Naive B cell (primary cell): Measurements from ENCODE around the gene SPCS1. TPM values are rescaled to one million over a fixed set of nuclear protein-coding genes. Genes with fewer than 3 reads are reported as not detected.
"Not testable (repeated sequence)": the region's sequence is repeated elsewhere in the genome, so short reads cannot be mapped to it uniquely, and the experiment has no call there.

Experiments
- ATAC-seq, 2 donors: fragments of 150-1000 bp; cut with Tn5 transposase; 2 replicates each; pipeline ENCODE4 v1.10.0; 2021; ENCODE audit warnings: low read depth in 2 of 2, mild to moderate bottlenecking in 2 of 2, moderate library complexity in 2 of 2
- DNase-seq: peaks from one replicate; pipeline ENCODE4 v3.0.0; 2022
- H3K27ac Mint-ChIP-seq, 6 donors: one replicate each; pipeline ENCODE4 v1.8.0; 2020 to 2022; ENCODE audit warnings: mild to moderate bottlenecking in 6 of 6, mixed read lengths in 6 of 6, moderate library complexity in 5 of 6, inconsistent platforms in 2 of 6
- H3K27me3 Mint-ChIP-seq, 3 donors: one replicate each; pipeline ENCODE4 v1.8.0; 2021 to 2022; ENCODE audit warnings: mixed read lengths in 3 of 3, mild to moderate bottlenecking in 1 of 3
- H3K36me3 Mint-ChIP-seq, 2 donors: one replicate each; pipeline ENCODE4 v1.8.0; 2020 to 2022; ENCODE audit warnings: mixed read lengths in 2 of 2, inconsistent platforms in 1 of 2, mild to moderate bottlenecking in 1 of 2
- H3K4me1 Mint-ChIP-seq, 3 donors: one replicate each; pipeline ENCODE4 v1.8.0; 2020 to 2022; ENCODE audit warnings: mixed read lengths in 3 of 3, inconsistent platforms in 1 of 3, mild to moderate bottlenecking in 1 of 3, moderate library complexity in 1 of 3
- H3K4me3 Mint-ChIP-seq, 8 donors: one replicate each; pipeline ENCODE4 v1.8.0; 2020 to 2022; ENCODE audit warnings: mild to moderate bottlenecking in 8 of 8, mixed read lengths in 8 of 8, moderate library complexity in 8 of 8, inconsistent platforms in 2 of 8
- H3K9me3 Mint-ChIP-seq, 7 donors: one replicate each; pipeline ENCODE4 v1.8.0; 2020 to 2022; ENCODE audit warnings: mixed read lengths in 7 of 7, mild to moderate bottlenecking in 5 of 7, inconsistent platforms in 2 of 7, moderate library complexity in 1 of 7
- polyA plus RNA-seq, 6 donors: library from polyadenylated mRNA; unstranded; fragments of 300-500 nt; fragmentation: Illumina TruSeq; gene quantifications; one replicate each; pipeline ENCODE4 v1.2.3, GENCODE V29; 2021; ENCODE audit warnings: low read depth in 6 of 6

SPCS1 gene
- polyA plus RNA-seq, result 100 to 1,000 TPM; 312 to 425 (median 327) TPM

GRCh38 chr3:52705688-52706686 is at the start of gene SPCS1, which contains the start of gene GLT8D1:
SPCS1 (plus strand) TSS chr3:52706106; CDS start chr3:52706247, 141 bp downstream.
GLT8D1 (minus strand) TSS chr3:52705791; CDS start chr3:52700460, 5,331 bp downstream.
- no peaks in the 10 kb centered on the region for H3K9me3 Mint-ChIP-seq
- DNase-seq (peak; percentile 89), ATAC-seq (peak; percentile 87 to 89)
- no peaks in the 10 kb centered on the region for H3K36me3 Mint-ChIP-seq
- peaks cover 18 to 62% (median 36%) of the 10 kb centered on the region in 3 donors for H3K4me1 Mint-ChIP-seq
- H3K4me3 Mint-ChIP-seq, result peak within 1 kb of the TSS; percentile 92 to 98 (median 94)
- H3K27me3 Mint-ChIP-seq, result no peaks in the 10 kb centered on the region
- H3K27ac Mint-ChIP-seq, result peak within 1 kb of the TSS; percentile 94 to 98 (median 95)

DNA sequence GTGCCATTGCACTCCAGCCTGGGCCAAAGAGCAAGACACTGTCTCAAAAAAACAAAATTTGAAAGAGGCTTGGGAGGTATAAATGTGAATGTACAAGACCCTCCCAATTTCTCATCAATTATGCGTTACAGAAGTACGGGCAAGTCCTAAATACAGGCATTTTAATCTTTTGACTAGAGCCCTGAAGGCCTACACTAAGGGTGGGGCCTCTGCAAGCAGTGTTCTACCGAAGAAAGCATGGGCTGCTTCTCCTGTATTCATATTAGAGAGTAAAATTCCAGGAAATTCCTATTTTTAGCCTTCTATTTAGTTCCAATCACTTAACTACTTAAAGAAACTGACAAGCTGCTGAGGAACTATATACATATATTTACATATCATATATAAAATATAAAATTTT is 45.9 kb upstream of the SPCS1 start:
- no peak for ATAC-seq
- H3K27me3 Mint-ChIP-seq, result no peaks in the 10 kb centered on the region
- H3K27ac Mint-ChIP-seq, result no peak overlapping the region
- H3K4me1 Mint-ChIP-seq, result peaks cover 0 to 3% (median 0%) of the 10 kb centered on the region in 3 donors
- no peak for DNase-seq
- H3K36me3 Mint-ChIP-seq, result peaks cover 21 to 29% of the 10 kb centered on the region in 2 donors
- H3K9me3 Mint-ChIP-seq, result no peaks in the 10 kb centered on the region
- no peak overlapping the region for H3K4me3 Mint-ChIP-seq

DNA sequence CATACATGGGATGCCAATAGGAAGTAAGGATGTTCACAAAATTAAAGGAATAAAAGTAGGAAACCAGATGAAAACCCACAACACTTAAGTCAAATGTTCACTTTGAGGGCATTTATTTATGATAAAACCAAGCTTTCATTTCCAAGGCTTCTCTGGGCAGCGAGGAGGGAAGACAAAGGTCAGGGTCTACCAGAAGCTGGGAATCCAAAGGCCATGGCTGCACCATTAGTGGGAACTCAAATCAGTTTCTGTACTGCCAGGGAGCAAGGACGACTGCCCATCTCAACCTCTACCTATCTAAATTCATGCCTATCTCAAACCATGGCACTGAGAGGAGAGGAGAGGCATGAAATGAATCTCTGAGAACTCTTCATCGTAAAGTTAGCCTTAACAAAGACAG is 42.8 kb upstream of the SPCS1 start:
- Mint-ChIP-seq H3K27me3 (no peaks in the 10 kb centered on the region), H3K36me3 (peaks cover 13 to 14% of the 10 kb centered on the region in 2 donors), H3K4me3 (no peak overlapping the region), H3K4me1 (peaks cover 0 to 3% (median 0%) of the 10 kb centered on the region in 3 donors), H3K9me3 (no peaks in the 10 kb centered on the region), H3K27ac (peak overlapping the region in 2 of 6 donors; percentile 26 to 78)
- DNase-seq, result no peak
- ATAC-seq, result no peak

GRCh38 chr3:52670621-52671521 is 35.0 kb upstream of the SPCS1 start:
- no peaks in the 10 kb centered on the region for H3K27me3 Mint-ChIP-seq
- DNase-seq, result no peak
- ATAC-seq, result no peak
- H3K4me1 Mint-ChIP-seq, result peaks cover 9 to 11% (median 11%) of the 10 kb centered on the region in 3 donors
- H3K4me3 Mint-ChIP-seq, result no peak overlapping the region
- H3K36me3 Mint-ChIP-seq, result peaks cover 0 to 15% of the 10 kb centered on the region in 2 donors
- no peaks in the 10 kb centered on the region for H3K9me3 Mint-ChIP-seq
- H3K27ac Mint-ChIP-seq, result peak overlapping the region in 3 of 6 donors; percentile 44 to 76 (median 60)

GRCh38 chr3:52671676-52672075 is 34.2 kb upstream of the SPCS1 start:
- Mint-ChIP-seq H3K9me3 (no peaks in the 10 kb centered on the region), H3K4me1 (peaks cover 9 to 11% (median 11%) of the 10 kb centered on the region in 3 donors), H3K27me3 (no peaks in the 10 kb centered on the region), H3K27ac (peak overlapping the region in 1 of 6 donors; percentile 38), H3K36me3 (peaks cover 6 to 21% of the 10 kb centered on the region in 2 donors), H3K4me3 (no peak overlapping the region)
- ATAC-seq, result no peak
- DNase-seq, result no peak

DNA sequence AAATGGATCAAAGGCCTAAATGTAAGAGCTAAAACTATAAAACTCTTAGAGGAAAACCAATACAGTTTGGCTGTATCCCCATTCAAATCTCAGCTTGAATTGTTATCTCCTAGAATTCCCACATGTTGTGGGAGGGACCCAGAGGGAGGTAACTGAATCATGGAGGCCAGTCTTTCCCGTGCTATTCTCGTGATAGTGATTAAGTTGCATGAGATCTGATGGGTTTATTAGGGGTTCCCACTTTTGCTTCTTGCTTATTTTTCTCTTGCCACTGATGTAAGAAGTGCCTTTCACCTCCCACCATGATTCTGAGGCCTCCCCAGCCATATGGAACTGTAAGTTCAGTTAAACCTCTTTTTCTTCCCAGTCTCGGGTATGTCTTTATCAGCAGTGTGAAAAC is 29.7 kb upstream of the SPCS1 start:
- Mint-ChIP-seq H3K36me3 (peaks cover 25 to 34% of the 10 kb centered on the region in 2 donors), H3K4me1 (peaks cover 6 to 17% (median 8%) of the 10 kb centered on the region in 3 donors), H3K27ac (peak overlapping the region in 1 of 6 donors; percentile 23)
- DNase-seq, H3K9me3 Mint-ChIP-seq, H3K27me3 Mint-ChIP-seq, H3K4me3 Mint-ChIP-seq, ATAC-seq: not testable (repeated sequence)

DNA sequence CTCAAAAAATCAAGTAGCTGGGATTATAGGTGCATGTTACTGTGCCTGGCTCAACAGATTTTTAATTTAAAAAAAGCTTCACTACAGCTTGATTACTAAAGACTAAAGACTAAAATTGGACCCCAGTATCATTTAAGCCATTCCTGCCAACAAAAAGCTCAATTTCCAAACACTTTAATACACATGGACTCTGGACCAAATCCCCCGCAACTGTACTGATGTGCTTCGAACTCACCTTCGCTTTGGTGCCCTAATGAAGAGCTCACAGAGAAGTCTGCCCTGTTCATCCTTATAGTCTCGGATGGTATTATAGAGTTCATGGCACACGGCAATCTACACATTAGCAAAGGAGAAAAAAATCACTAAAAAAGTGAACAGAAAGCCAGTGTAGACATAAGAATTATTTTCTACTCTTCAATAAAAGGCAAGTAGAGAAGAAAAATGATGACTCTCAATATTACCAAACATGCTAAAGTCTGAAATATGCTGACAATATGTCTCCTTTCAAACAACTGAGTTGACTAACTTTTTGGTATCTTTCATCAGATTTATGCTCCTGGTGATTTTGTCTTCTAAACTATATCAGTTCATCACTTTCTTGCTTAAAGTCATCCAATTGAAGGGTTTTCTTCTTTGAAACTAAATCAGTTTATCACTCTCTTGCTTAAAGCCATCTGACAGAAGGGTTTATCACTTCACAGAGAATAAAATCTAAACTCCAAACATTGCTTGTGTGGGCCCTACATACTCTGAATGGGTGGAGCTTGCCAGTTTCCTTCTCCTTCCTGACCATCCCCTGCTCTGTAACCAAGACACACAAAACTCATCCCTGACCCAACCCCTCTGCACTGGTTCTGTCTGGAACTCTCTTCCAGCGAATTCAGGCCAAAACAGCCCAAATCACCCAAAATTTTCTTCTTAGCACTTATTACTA is 27.4 kb upstream of the SPCS1 start:
- no peaks in the 10 kb centered on the region for H3K9me3 Mint-ChIP-seq
- H3K27me3 Mint-ChIP-seq, result no peaks in the 10 kb centered on the region
- peak overlapping the region in 1 of 6 donors; percentile 50 for H3K27ac Mint-ChIP-seq
- no peak for ATAC-seq
- H3K36me3 Mint-ChIP-seq, result peaks cover 25 to 31% of the 10 kb centered on the region in 2 donors
- no peak for DNase-seq
- no peak overlapping the region for H3K4me3 Mint-ChIP-seq
- peaks cover 13 to 27% (median 23%) of the 10 kb centered on the region in 3 donors for H3K4me1 Mint-ChIP-seq

- Mint-ChIP-seq H3K36me3 (peaks cover 25 to 31% of the 10 kb centered on the region in 2 donors), H3K27me3 (no peaks in the 10 kb centered on the region), H3K4me1 (peaks cover 13 to 29% (median 27%) of the 10 kb centered on the region in 3 donors), H3K9me3 (no peaks in the 10 kb centered on the region), H3K4me3 (no peak overlapping the region), H3K27ac (peak overlapping the region in 3 of 6 donors; percentile 7 to 57 (median 25))
- DNase-seq (no peak), ATAC-seq (no peak)
Measured at GRCh38 chr3:52679199-52679538, 26.7 kb upstream of the SPCS1 start.

- Mint-ChIP-seq H3K36me3 (peaks cover 25 to 31% of the 10 kb centered on the region in 2 donors), H3K27me3 (no peaks in the 10 kb centered on the region), H3K9me3 (no peaks in the 10 kb centered on the region), H3K27ac (peak overlapping the region in 3 of 6 donors; percentile 39 to 59 (median 51)), H3K4me1 (peaks cover 13 to 35% (median 27%) of the 10 kb centered on the region in 3 donors), H3K4me3 (peak overlapping the region in 2 of 8 donors; percentile 37 to 61)
- ATAC-seq, result no peak
- no peak for DNase-seq
Measured at GRCh38 chr3:52679811-52680210, 26.1 kb upstream of the SPCS1 start.

DNA sequence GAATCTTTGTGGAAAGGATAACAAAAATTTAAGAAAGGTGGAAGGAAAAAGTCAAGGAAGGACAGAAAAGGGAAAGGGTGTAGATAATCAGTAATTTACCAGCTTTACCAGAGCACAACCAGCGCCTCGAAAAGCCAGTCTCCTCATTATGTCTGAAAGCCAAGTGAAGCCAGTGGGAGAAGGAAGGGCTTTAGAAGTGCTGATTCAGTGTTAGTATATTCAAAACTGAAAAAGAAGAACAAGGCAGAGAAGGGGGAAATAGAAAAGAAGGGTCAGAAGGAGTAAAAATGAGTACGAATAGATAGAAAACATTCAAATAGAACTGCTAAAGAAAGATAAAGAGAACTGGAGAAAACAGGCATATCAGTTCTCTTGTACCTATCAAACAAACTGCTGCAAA is 24.3 kb upstream of the SPCS1 start:
- Mint-ChIP-seq H3K4me1 (peaks cover 18 to 50% (median 31%) of the 10 kb centered on the region in 3 donors), H3K36me3 (peaks cover 19 to 20% of the 10 kb centered on the region in 2 donors), H3K9me3 (no peaks in the 10 kb centered on the region), H3K27me3 (no peaks in the 10 kb centered on the region), H3K4me3 (peak overlapping the region in 3 of 8 donors; percentile 1 to 71 (median 64)), H3K27ac (peak overlapping the region in 5 of 6 donors; percentile 7 to 85 (median 31))
- no peak for ATAC-seq
- DNase-seq, result no peak

DNA sequence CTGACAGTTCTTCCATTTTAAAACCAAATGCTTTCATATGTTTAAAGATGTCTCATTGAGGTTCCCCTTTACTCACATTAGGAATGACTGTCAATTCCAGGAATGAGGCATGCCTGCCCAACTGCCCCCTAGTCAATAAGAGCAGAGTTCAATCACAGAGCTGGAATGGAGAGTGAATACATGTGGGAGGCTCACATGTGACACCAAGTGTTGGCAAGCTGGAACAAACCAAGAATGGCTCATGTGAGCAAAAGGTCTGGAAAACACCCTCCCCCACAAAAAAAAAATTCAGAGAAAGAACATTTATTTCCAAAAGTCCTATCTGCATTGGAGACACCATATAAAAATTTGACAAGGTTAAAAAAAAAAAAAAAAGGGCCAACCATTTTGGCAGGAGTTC is 23.9 kb upstream of the SPCS1 start:
- Mint-ChIP-seq H3K9me3 (no peaks in the 10 kb centered on the region), H3K27ac (peak overlapping the region in 3 of 6 donors; percentile 7 to 85 (median 15)), H3K27me3 (no peaks in the 10 kb centered on the region), H3K4me3 (peak overlapping the region in 2 of 8 donors; percentile 35 to 64), H3K4me1 (peaks cover 18 to 53% (median 33%) of the 10 kb centered on the region in 3 donors), H3K36me3 (peaks cover 15 to 16% of the 10 kb centered on the region in 2 donors)
- DNase-seq, result no peak
- ATAC-seq, result no peak

- H3K27ac Mint-ChIP-seq, result peak overlapping the region in 4 of 6 donors; percentile 42 to 99 (median 90)
Measured at GRCh38 chr3:52683611-52684010, 22.3 kb upstream of the SPCS1 start.

More at GRCh38 chr3:52683611-52684010, 22.3 kb upstream of the SPCS1 start:
- DNase-seq (no peak), ATAC-seq (no peak)
- Mint-ChIP-seq H3K4me3 (peak overlapping the region in 3 of 8 donors; percentile 25 to 99 (median 50)), H3K36me3 (peaks cover 9 to 10% of the 10 kb centered on the region in 2 donors), H3K27me3 (no peaks in the 10 kb centered on the region), H3K4me1 (peaks cover 18 to 54% (median 33%) of the 10 kb centered on the region in 3 donors), H3K9me3 (no peaks in the 10 kb centered on the region)
